GM18526 (cell line): ENCODE data around the gene PPP6R3.

ENCODE experiments used
- POLR2A ChIP-seq: IDR thresholded peaks from 3 replicates; pipeline ENCODE4 v1.6.1; 2011; ENCODE audit not compliant: insufficient read length; ENCODE audit errors: extremely low read depth

The PPP6R3 gene

DNA sequence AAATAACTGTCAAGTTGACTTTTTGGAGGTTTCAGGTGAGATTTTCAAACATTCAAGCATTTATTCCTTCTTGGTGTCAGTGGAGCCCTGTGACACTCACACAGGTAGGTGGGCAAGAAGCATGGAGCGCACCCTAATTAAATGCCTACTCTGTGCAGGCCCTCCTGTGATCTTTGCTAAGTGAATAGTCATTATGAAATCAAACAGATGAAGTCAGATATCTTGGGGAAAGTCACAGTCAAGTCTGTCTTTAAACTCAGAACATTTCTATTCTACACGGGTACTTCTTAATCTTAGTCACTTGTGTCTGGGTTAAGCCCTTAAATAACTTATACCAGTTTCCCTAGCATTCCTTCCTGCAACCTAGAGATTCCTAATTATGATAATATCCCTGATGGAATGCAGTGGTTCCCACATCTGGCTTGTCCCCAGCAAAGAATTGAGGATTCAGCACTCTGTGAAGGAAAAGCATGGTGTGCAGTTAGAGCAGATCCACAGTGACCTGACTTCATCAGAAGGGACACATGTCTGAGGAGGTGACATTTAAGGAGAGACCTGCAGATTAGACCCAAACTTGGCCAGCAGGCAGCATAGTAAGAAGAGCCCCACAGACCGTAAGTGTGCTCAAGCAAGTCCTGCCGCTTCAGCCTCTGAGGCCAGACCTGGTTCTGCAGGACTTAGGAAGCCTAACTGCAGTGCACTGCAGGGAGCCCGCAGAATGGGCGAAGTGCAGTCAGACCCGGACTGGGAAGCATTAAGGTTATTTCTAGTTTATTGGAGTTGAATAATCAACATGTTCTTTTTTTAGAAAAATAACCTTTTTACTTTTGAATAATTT, 138.5 kb downstream of the PPP6R3 start:
- no peak for TF ChIP-seq POLR2A

DNA sequence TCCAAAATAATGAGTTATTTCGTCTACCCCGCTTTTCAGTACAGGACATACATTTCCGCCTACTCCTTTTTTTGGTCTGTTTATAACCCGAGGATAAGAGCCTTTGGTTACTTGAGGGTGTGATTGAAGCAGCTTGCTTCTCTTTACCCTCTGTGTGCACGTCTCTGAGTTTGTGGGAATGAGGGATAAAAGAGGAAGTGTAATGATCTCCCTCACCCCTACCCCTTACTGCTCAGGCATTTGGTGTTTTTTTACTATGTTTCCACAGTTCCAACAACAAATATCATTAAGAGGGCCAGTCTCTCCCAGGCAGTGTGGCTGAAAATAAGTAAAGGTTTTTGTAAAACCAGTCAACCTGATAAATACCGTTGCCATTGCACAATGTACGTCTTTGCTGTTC, 140.6 kb downstream of the PPP6R3 start:
- TF ChIP-seq POLR2A: no peak

GRCh38 chr11:68609761-68610160, 149.2 kb downstream of the PPP6R3 start:
- TF ChIP-seq POLR2A: no peak

DNA sequence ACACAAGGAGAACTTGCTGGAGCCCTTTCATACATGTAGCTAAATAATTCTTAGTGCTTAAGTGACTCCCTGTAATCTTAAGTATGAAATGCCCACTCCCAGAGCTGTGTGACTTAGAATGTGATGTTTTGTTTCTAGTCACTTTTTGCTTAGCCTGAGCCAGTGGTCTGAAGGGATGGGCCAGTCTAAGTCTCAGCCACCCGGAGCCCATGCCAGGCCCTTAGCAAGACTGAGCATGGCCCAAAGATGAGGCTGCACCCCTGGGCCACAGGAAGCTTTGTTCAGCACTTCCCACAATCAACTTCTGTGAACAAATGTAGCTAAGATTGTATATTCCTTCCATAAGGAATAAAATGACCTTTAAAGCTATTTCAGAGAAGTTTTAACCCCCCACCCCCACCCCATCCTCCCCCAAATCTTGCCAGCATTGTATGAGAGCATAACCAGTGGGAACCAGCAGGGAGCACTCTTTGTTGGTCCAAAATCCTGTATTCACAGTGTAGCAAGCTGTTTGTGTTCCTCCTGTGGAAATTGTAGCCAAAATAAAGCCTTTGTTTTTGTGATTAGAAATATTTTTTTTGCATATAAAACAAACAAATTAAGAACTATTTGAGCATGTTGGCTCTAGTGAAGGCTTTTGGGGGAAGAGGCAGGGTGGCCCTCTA, 150.0 kb downstream of the PPP6R3 start:
- no peak for TF ChIP-seq POLR2A

DNA sequence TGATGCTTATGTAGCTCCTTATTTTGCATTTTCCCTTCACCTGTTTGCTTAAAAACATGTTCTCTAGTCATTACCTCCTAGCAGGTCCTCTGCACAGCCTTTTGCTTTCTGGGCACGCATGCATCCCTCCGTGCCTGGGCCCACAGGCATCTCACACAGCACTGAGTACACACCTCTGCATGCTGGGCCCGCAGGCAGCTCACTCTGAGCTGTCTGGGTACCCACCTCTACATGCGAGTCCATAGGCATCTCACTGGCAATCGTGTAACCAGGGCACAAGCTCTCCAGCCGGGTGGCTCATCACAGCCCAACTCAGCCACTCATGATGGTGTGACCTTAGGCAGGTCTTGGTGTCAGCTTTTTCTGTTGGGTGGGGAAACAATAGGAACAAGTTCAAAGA, 155.1 kb downstream of the PPP6R3 start:
- no peak for TF ChIP-seq POLR2A

- TF ChIP-seq POLR2A: no peak
Observed at GRCh38 chr11:68617925-68618809, 157.6 kb downstream of the PPP6R3 start.

GRCh38 chr11:68621826-68622225, 161.3 kb downstream of the PPP6R3 start:
- TF ChIP-seq POLR2A: no peak

DNA sequence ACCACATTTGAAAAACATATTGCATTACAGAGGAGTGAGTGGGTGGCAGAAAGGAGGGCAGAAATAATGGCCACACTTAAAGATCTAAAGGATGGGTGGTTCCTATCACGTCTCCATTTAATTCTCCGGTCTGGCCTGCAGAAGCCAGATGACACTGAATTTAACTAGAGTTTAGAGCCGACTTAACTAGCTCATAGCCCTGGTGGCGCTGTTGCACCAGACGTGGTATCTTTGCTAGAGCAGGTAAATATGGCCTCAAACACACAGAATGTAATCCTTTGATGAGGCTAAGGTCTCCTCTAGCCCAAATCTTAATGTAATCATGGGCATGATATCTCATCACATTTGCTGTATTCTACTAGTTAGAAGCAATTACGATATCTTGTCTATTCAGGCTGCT, 172.2 kb downstream of the PPP6R3 start:
- no peak for TF ChIP-seq POLR2A

GRCh38 chr11:68641880-68642279, 181.3 kb downstream of the PPP6R3 start:
- TF ChIP-seq POLR2A: no peak

- TF ChIP-seq POLR2A: no peak
Observed at GRCh38 chr11:68643585-68643984, 183.0 kb downstream of the PPP6R3 start.

DNA sequence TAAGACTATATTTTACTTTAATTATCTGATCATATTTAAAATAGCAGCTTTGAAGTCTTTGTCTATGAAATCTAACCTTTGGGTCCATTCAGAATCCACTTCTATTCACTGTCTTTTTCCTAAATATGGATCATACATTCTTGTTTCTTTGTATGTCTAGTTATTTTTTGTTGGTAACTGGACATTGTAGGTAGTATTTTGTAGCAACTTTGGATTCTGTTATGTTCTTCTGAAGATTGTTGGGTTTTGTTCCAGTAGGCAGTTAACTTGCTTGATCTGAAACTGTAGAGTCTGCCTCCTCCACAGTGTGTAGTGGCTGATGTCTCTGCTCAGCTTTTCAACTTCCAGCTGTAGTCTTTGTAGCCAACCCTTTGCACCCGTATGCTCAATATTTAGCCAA, 186.3 kb downstream of the PPP6R3 start:
- TF ChIP-seq POLR2A: no peak

- no peak for TF ChIP-seq POLR2A
Observed at GRCh38 chr11:68649851-68650555, 189.5 kb downstream of the PPP6R3 start.

DNA sequence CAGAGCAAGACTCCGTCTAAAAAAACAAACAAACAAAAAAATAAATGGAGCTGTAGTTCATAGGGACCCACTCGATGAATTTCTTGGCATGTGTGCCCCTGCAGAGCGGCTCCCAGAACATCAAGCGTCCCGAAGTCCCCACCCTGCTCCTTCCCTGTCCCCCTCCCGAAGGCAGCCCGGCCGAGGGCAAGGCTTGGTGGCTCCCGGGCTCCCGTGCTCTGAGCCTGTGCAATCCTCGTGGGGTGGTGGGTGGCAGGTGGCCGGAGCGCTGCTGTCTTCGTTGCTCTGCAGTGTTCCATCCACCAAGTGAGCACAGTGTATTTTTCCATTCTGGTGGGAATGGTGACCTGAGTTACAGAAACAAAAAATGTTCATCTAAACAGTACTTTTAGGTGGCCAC, 190.2 kb downstream of the PPP6R3 start:
- no peak for TF ChIP-seq POLR2A

DNA sequence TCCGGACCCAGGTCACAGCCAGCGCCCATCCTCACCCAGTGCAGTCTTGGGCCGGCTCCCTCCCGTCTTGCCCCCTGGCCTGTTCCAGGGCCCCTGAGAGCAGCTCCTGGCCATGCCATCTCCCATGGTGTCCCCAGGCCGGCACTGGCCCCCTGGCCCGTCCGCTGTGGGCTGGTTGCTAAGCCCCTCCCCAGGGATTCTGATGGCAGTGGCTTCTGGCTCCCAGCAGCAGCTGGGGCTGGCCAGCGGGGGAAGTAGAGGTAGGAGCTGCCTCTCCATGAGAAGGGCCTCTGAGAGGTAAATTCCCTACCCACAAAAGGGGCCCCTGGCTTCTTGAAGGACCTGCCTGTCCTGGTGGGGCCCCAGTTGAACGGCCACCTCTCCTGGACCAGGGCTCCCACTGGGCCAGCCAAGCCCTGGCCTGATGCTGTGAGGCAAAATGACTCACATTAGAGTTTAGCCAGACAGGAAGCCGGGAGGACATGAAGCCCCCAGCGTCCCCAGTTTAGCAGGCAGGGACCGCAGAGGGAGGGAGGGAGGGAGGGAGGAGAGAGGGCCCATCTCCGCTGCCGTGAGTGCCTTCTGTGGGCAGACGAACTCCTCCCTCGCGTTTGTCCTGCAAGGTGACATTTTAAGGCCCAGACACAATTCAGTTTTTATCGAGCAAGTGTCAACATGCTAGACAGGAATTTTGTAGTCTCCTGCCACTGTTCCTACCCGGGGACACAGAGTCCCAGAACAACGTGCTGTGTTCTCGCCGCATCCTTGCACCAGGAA, 190.8 kb downstream of the PPP6R3 start:
- TF ChIP-seq POLR2A: no peak
